ENCODE measurements around the gene SPATA2. TPM values are rescaled to one million over a fixed set of nuclear protein-coding genes. Genes with fewer than 3 reads are reported as not detected.

Gene SPATA2
- total and polyA plus RNA-seq, 2 of the 13 experiments (the other 11 are each of a cell fraction or from before 2014, with no cell fraction given): 3.2 to 8.7 TPM

DNA sequence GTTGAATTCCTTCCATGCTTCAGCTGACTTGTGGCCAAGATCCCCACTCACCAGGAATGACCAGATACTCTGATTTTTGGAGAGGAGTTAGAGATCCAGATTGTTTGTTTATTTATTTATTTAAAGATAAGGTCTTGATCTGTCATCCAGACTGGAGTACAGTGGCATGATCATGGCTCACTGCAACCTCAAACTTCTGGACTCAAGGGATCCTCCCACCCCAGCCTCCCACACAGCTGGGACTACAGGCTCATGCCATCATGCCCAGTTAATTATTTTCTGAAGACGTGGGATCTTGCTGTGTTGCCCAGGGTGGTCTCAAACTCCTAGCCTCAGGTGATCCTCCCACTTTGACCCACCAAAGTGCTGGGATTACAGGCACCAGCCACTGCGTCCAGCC, 4.1 kb upstream of the SPATA2 start:
- in situ Hi-C loops (cut with HindIII; ENCODE audit: extremely low pct_ligation_motif_present, low pct_unique_long_range_greater_than_20kb) (no loop called here), intact Hi-C loops (cut with micrococcal nuclease; ENCODE audit: unreplicated experiment) (no loop called here)
- Histone ChIP-seq H4K20me1 (ENCODE audit: insufficient read depth, low read length) (no peaks in the 10 kb centered on the region), H3K4me1 (ENCODE audit: insufficient read depth, low read length) (peaks cover 57% of the 10 kb centered on the region), H3K27ac (ENCODE audit: extremely low read length, insufficient read depth, low read length) (no peak overlapping the region), H3K9ac (ENCODE audit: insufficient read depth, low read depth, low read length) (no peak overlapping the region), H3K4me3 (replicated peaks in 1 of 3; ENCODE audit: insufficient read depth in 1 of 3, low read depth in 2 of 3, low read length in 3 of 3) (no peak overlapping the region), H3K27me3 (ENCODE audit: control insufficient read depth in 1 of 2, insufficient read depth in 2 of 2, low read length in 2 of 2) (no peaks in the 10 kb centered on the region; a peak in 1 of 5 replicates), H2AFZ (ENCODE audit: low read length) (no peak overlapping the region), H3K9me3 (ENCODE audit: low read length) (no peaks in the 10 kb centered on the region), H3K4me2 (ENCODE audit: low read depth, low read length) (no peak overlapping the region), H3K36me3 (replicated peaks in 1 of 2; ENCODE audit: control insufficient read depth in 1 of 2, insufficient read depth in 2 of 2, low read length in 2 of 2) (no peaks in the 10 kb centered on the region), H3K79me2 (ENCODE audit: insufficient read depth, low read length) (peaks cover 8% of the 10 kb centered on the region)
- ChIA-PET CTCF (ENCODE audit: low intra/inter-chr PET ratio, low total read pairs) (no interaction called here), POLR2A (no interaction called here)
- FAIRE-seq (no peak), DNase-seq (ENCODE audit: low spot score) (no peak), ATAC-seq (no peak)
- BruUV-seq (replicated peaks): no TSS peak
- 100% methylated on average over 2 of the region's 2 CpGs for WGBS (ENCODE audit: low lambda C conversion rate)
- TF ChIP-seq MLXIP (CRISPR knock-in tag; IDR thresholded peaks at IDR 0.05; ENCODE audit: borderline replicate concordance) (no peak), MTF2 (CRISPR knock-in tag; IDR thresholded peaks at IDR 0.05; ENCODE audit: borderline replicate concordance) (0 out of 2 replicates have a peak, but pooled peaks have one; percentile 12), TCF7 (IDR thresholded peaks at IDR 0.05; ENCODE audit: low read depth) (no peak), ZNF281 (CRISPR knock-in tag; IDR thresholded peaks at IDR 0.05; ENCODE audit: borderline replicate concordance) (no peak), ZNF121 (CRISPR knock-in tag; IDR thresholded peaks at IDR 0.05) (peak; percentile 82), ZFP91 (CRISPR knock-in tag; IDR thresholded peaks at IDR 0.05; ENCODE audit: borderline replicate concordance) (no peak), PHF5A (CRISPR knock-in tag; IDR thresholded peaks at IDR 0.05; ENCODE audit: low read depth, unreplicated experiment) (no peak)

All from HepG2 (cell line).